Adipose tissue (tissue), 3 donors: ENCODE data around the gene MACC1. TPM values are rescaled to one million over a fixed set of nuclear protein-coding genes. Genes with fewer than 3 reads are reported as not detected.

ENCODE experiments used
- H3K27ac ChIP-seq: one replicate; pipeline ENCODE4 v1.5.1; 2013; ENCODE audit warnings: low read depth, low read length
- WGBS, 3 donors: extraction: QIAGEN DNeasy Blood & Tissue Kit; methylation state at CpG; one replicate each; pipeline ENCODE4 v1.1.7; 2013; 5-methylcytosine and 5-hydroxymethylcytosine counted together
- polyA plus RNA-seq, 3 donors: library from polyadenylated mRNA; stranded (reverse); fragments of 200-250 nt; gene quantifications; one replicate each; pipeline ENCODE4 v1.2.3, GENCODE V29; 2013
- donor health status: healthy with polysubstance abuse.
- donor health status: Bipolar disorder and iron deficiency.
- donor health status: healthy.

Gene MACC1
- polyA plus RNA-seq: 1 to 10 TPM in 1 of 3 donors, under 1 TPM in 2; under 0.01 to 2.7 (median 0.10) TPM

GRCh38 chr7:20217193-20217948 lies at the start of gene MACC1:
MACC1 (minus strand) TSS chr7:20217384; CDS start chr7:20161862, 55,522 bp downstream.
- 8 to 34% (median 33%) methylated on average over 6 of the region's 6 CpGs for WGBS, 3 donors
- H3K27ac ChIP-seq: no peak within 1 kb of the TSS

- WGBS, 3 donors: 72 to 84% (median 72%) methylated on average over 2 of the region's 2 CpGs
- no peak overlapping the region for H3K27ac ChIP-seq
Observed at GRCh38 chr7:20264623-20265022, 47.4 kb upstream of the MACC1 start.

GRCh38 chr7:20260223-20260622 lies 43.0 kb upstream of the MACC1 start:
- H3K27ac ChIP-seq: no peak overlapping the region

GRCh38 chr7:20257212-20257611 lies 40.0 kb upstream of the MACC1 start:
- no peak overlapping the region for H3K27ac ChIP-seq

More at GRCh38 chr7:20260223-20260622, 43.0 kb upstream of the MACC1 start:
- 34 to 84% (median 50%) methylated on average over 1 of the region's 1 CpG for WGBS, 3 donors

- 75 to 91% (median 83%) methylated on average over 1 of the region's 1 CpG for WGBS, 3 donors
- H3K27ac ChIP-seq: no peak overlapping the region
Observed at GRCh38 chr7:20249920-20250319, 32.7 kb upstream of the MACC1 start.

- H3K27ac ChIP-seq: no peak overlapping the region
- WGBS, 3 donors: 55 to 81% (median 80%) methylated on average over 4 of the region's 4 CpGs
Observed at GRCh38 chr7:20249376-20249775, 32.2 kb upstream of the MACC1 start.

- H3K27ac ChIP-seq: no peak overlapping the region
- WGBS, 3 donors: 93 to 95% (median 93%) methylated on average over 5 of the region's 5 CpGs
Observed at GRCh38 chr7:20246236-20246635, 29.1 kb upstream of the MACC1 start.

- no peak overlapping the region for H3K27ac ChIP-seq
- 52 to 72% (median 58%) methylated on average over 3 of the region's 3 CpGs for WGBS, 3 donors
Observed at GRCh38 chr7:20244334-20245120, 27.3 kb upstream of the MACC1 start.

GRCh38 chr7:20241911-20242261 lies 24.7 kb upstream of the MACC1 start:
- no peak overlapping the region for H3K27ac ChIP-seq
- 81 to 84% (median 82%) methylated on average over 2 of the region's 2 CpGs for WGBS, 3 donors

GRCh38 chr7:20241194-20241910 lies 24.2 kb upstream of the MACC1 start:
- WGBS, 3 donors: 47 to 92% (median 80%) methylated on average over 3 of the region's 3 CpGs
- H3K27ac ChIP-seq: no peak overlapping the region

- no peak overlapping the region for H3K27ac ChIP-seq
- WGBS, 3 donors: 86 to 90% (median 88%) methylated on average over 9 of the region's 9 CpGs
Observed at GRCh38 chr7:20240080-20240926, 23.1 kb upstream of the MACC1 start.

- 61 to 84% (median 67%) methylated on average over 7 of the region's 7 CpGs for WGBS, 3 donors
- H3K27ac ChIP-seq: no peak overlapping the region
Observed at GRCh38 chr7:20238754-20239324, 21.7 kb upstream of the MACC1 start.

GRCh38 chr7:20238194-20238753 lies 21.1 kb upstream of the MACC1 start:
- H3K27ac ChIP-seq: no peak overlapping the region
- WGBS, 3 donors: 87 to 95% (median 91%) methylated on average over 6 to 7 of the region's 7 CpGs

GRCh38 chr7:20237464-20238193 lies 20.4 kb upstream of the MACC1 start:
- 86 to 92% (median 87%) methylated on average over 2 of the region's 2 CpGs for WGBS, 3 donors
- no peak overlapping the region for H3K27ac ChIP-seq

- no peak overlapping the region for H3K27ac ChIP-seq
Observed at GRCh38 chr7:20236790-20237189, 19.6 kb upstream of the MACC1 start.

- no peak overlapping the region for H3K27ac ChIP-seq
- WGBS, 3 donors: 91 to 97% (median 96%) methylated on average over 6 of the region's 6 CpGs
Observed at GRCh38 chr7:20236043-20236442, 18.9 kb upstream of the MACC1 start.

GRCh38 chr7:20235288-20235687 lies 18.1 kb upstream of the MACC1 start:
- no peak overlapping the region for H3K27ac ChIP-seq
- 31 to 69% (median 62%) methylated on average over 4 of the region's 4 CpGs for WGBS, 3 donors
